Small intestine (tissue), 7 donors: ENCODE results near the gene CASKIN1. TPM values are rescaled to one million over a fixed set of nuclear protein-coding genes. Genes with fewer than 3 reads are reported as not detected.

Experiments
- DNase-seq, 2 donors: peaks; one replicate each; pipeline versions ENCODE4 v3.0.0 to v3.0.0-alpha.2; 2013
- FAIRE-seq: peaks from 2 replicates; lab custom pipeline; 2012; peaks lifted over from hg19 to GRCh38; lab: Jason Lieb, UNC
- H3K27ac ChIP-seq, 3 donors: one replicate each; pipeline ENCODE4 v1.5.1; 2013; ENCODE audit warnings: low read length in 2 of 3, mild to moderate bottlenecking in 2 of 3, control low read depth in 1 of 3, inconsistent platforms in 1 of 3, low read depth in 1 of 3, moderate library complexity in 1 of 3
- H3K27me3 ChIP-seq, 3 donors: one replicate each; pipeline ENCODE4 v1.6.1; 2013; ENCODE audit warnings: low read length in 3 of 3, inconsistent platforms in 1 of 3; ENCODE audit not compliant: control insufficient read depth in 3 of 3, insufficient read depth in 3 of 3
- H3K36me3 ChIP-seq, 3 donors: one replicate each; pipeline ENCODE4 v1.6.1; 2013; ENCODE audit warnings: low read length in 3 of 3, inconsistent platforms in 1 of 3, low read depth in 1 of 3, mild to moderate bottlenecking in 1 of 3, moderate library complexity in 1 of 3; ENCODE audit not compliant: control insufficient read depth in 3 of 3, insufficient read depth in 2 of 3
- H3K4me1 ChIP-seq, 3 donors: one replicate each; pipeline ENCODE4 v1.6.1; 2013; ENCODE audit warnings: low read length in 2 of 3, inconsistent platforms in 1 of 3, low read depth in 1 of 3, mild to moderate bottlenecking in 1 of 3, moderate library complexity in 1 of 3; ENCODE audit not compliant: control insufficient read depth in 3 of 3, insufficient read depth in 2 of 3
- H3K4me3 ChIP-seq, 3 donors: one replicate each; pipeline ENCODE4 v1.5.1; 2013; ENCODE audit warnings: low read length in 3 of 3, control low read depth in 1 of 3, inconsistent platforms in 1 of 3, low read depth in 1 of 3, mild to moderate bottlenecking in 1 of 3, moderate library complexity in 1 of 3
- H3K9me3 ChIP-seq, 2 donors: one replicate each; pipeline ENCODE4 v1.6.1; 2013; ENCODE audit warnings: low read depth in 1 of 2, low read length in 1 of 2; ENCODE audit not compliant: control insufficient read depth in 2 of 2, insufficient read depth in 1 of 2
- WGBS, 3 donors: extraction: QIAGEN DNeasy Blood & Tissue Kit; methylation state at CpG; one replicate each; pipeline ENCODE4 v1.1.7; 2013; 5-methylcytosine and 5-hydroxymethylcytosine counted together
- polyA plus RNA-seq, 4 donors: library from polyadenylated mRNA; stranded (reverse) in 3 of 4; unstranded in 1 of 4; fragments of 200-250 nt in 3 of 4; fragments of 120-200 nt in 1 of 4; gene quantifications; one replicate each; pipeline versions ENCODE4 v1.2.1 to v1.2.3, GENCODE V29; 2013
- donor health status: healthy with polysubstance abuse.
- donor health status: control.
- donor health status: control.
- donor health status: Bipolar disorder and iron deficiency.
- donor health status: healthy.

The CASKIN1 gene
- polyA plus RNA-seq, 4 donors: 0.27 to 1.1 (median 0.51) TPM

DNA sequence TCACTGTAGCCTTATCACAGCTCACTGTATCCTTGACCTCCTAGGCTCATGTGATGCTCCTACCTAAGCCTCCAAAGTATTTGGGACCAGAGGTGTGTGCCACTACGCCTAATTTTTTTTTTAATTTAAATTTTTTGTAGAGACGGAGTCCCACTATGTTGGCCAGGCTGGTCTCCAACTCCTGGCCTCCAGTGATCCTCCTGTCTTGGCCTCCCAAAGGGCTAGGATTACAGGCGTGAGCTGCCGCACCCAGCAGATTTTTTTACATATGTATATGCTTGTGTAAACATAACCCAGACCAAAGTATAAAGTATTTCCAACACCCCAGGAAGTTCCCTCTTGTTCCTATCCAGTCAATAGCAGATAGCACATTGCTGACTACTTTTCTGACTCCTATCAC lies 19.9 kb upstream of the CASKIN1 start:
- no peaks in the 10 kb centered on the region for H3K27me3 ChIP-seq
- WGBS, 3 donors: 77 to 86% (median 80%) methylated on average over 4 of the region's 4 CpGs
- H3K4me3 ChIP-seq: no peak overlapping the region
- no peaks in the 10 kb centered on the region for H3K9me3 ChIP-seq
- H3K27ac ChIP-seq: no peak overlapping the region
- no peak for FAIRE-seq
- peak; percentile 21 to 40 for DNase-seq
- peaks cover 0 to 17% (median 0%) of the 10 kb centered on the region in 3 donors for H3K36me3 ChIP-seq
- peaks cover 2 to 19% (median 6%) of the 10 kb centered on the region in 3 donors for H3K4me1 ChIP-seq

DNA sequence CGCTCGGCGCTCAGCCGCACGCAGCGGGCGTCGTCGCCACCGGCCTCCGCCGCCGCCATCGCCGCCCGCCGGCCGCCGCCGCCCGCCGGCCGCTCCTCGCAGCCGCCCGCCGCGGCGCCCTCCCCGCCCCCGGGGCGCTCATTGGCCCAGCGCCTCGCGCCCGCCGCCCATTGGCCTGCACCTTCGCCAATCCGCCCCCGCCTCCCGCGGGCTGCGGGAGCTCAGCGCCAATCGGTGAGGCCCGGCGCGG lies 18.2 kb upstream of the CASKIN1 start, which contains the start of gene PGP:
PGP (minus strand) TSS at position 122 of the 250 bp plus-strand sequence; CDS start at position 59, 63 bp downstream.
- 0 to 1% (median 0%) methylated on average over 9 to 48 of the region's 48 CpGs for WGBS, 3 donors
- no peak for FAIRE-seq

DNA sequence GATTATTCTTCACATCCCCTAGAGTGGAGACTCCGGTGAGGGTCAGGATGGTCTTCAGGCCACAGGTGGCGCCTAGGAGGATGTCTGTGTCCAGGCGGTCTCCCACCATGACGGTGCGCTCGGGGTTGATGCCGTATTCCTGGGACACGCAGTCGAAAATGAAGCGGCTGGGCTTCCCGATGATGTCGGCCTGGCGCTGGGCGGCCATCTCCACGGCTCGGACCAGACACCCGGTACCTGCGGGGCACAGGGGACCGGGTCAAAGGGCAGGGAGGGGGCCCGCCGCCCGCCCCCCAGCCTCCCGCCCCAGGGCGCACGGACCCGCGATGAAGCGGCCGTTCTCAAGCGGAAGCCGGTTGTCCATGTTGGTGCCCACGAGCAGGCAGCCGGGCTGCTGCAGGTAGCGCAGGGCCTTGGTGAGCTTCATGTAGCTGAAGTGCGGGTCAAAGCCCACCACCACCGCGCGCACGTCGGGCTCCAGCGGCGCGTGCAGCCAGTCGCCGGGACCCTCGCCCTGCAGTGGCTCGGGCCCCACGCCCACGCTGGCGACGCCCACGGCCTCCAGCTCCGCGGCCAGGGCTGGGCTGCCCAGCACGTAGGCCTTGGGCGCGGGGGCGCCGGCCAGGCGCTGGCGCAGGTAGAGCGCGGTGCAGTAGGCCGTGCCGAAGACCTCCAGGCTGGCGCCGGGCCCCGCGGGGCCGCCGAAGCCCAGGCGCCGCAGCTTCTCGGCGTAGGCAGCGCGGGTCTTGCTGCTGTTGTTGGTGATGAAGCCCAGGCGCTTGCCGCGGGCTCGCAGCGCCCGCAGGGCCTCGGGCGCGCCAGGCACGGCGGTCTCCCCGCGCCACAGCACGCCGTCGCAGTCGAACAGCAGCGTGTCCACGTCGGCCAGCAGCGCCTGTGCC lies 17.7 kb upstream of the CASKIN1 start:
- DNase-seq (peak in 1 of 2 donors; percentile 36), FAIRE-seq (no peak)
- Histone ChIP-seq H3K27ac (peak overlapping the region in 2 of 3 donors; percentile 81 to 91), H3K9me3 (no peaks in the 10 kb centered on the region), H3K27me3 (no peaks in the 10 kb centered on the region), H3K4me3 (peak overlapping the region; percentile 50 to 86 (median 60)), H3K36me3 (peaks cover 0 to 37% (median 0%) of the 10 kb centered on the region in 3 donors), H3K4me1 (peaks cover 2 to 19% (median 6%) of the 10 kb centered on the region in 3 donors)
- WGBS, 3 donors: 1% methylated on average over 49 to 98 of the region's 98 CpGs

More for the DNA sequence above, 18.2 kb upstream of the CASKIN1 start, which contains the start of gene PGP:
- Histone ChIP-seq H3K9me3 (no peaks in the 10 kb centered on the region), H3K4me1 (peaks cover 2 to 19% (median 6%) of the 10 kb centered on the region in 3 donors), H3K27ac (peak within 1 kb of the TSS; percentile 90 to 97 (median 91)), H3K4me3 (peak within 1 kb of the TSS; percentile 58 to 86 (median 73)), H3K36me3 (peaks cover 0 to 31% (median 0%) of the 10 kb centered on the region in 3 donors), H3K27me3 (no peaks in the 10 kb centered on the region)
- no peak for DNase-seq

DNA sequence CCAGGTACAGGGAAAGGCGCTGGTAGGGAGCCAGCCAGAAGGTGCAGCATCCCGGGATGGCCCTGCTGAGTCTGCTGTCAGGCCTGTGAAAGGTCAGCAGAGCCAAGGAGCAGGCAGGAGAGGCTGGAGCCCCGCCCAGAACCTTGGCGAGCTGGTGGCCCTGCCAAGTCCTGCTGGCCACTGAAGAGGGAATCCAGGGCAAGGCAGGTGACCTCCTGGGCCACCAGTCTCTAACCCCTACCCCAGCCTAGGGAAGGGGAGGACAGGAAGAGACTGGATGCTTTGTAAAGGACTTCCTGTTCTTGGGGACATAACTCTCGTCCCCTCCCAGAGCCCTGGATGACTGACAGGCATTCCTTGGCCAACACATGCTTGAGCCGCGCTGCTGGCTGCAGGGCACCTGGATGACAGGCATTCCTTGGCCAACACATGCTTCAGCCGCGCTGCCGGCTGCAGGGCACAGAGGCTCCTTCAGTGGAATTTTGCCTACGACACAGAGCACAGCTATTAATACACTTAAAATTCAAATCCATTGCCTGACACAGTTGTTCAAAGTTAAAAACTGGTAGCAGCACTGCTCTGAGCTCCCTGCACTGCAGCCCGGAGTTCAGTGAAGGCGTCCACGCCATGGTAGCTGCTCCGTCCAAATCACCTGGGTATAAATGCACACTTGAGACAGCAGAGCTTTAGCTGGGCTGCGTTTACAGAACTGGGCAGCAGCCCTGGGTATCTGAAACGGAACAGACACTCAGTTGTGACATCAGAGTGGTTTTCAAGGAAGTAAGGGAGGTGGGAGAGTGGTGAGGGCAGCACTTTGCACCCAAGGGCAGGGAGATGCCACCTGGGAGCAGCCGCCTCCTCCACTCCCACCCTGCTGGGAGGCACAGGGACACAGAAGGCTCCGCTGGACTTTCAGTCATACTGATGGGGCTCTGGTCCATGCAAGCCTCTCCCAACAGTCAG lies 16.2 kb upstream of the CASKIN1 start:
- WGBS, 3 donors: 26 to 64% (median 37%) methylated on average over 19 of the region's 19 CpGs
- peak; percentile 66 to 78 for DNase-seq

DNA sequence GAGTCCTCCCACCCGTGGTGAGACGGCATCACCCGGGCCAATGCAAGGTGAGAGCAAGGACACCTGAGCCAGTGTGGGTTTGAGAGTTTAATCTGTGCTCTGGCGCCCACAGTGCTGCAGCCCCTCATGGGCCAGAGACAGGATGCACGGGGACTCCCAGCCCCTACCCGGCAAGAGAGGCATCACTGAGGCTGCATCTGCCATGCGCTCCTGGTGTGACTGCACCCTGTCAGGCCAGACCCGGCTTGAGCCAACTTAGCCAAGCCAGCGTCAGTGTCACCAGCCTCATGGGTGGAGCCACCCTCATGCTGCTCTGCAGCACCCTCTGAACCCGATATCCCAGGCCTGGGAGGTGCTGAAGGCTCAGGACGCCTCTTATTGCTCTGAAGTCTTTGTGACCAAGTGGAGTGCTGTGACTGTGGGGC lies 15.5 kb upstream of the CASKIN1 start:
- Histone ChIP-seq H3K4me1 (peaks cover 2 to 19% (median 6%) of the 10 kb centered on the region in 3 donors), H3K4me3 (no peak overlapping the region), H3K9me3 (no peaks in the 10 kb centered on the region), H3K27ac (peak overlapping the region in 1 of 3 donors; percentile 5), H3K36me3 (peaks cover 0 to 58% (median 0%) of the 10 kb centered on the region in 3 donors), H3K27me3 (no peaks in the 10 kb centered on the region)
- DNase-seq: no peak
- WGBS, 3 donors: 67 to 85% (median 71%) methylated on average over 11 of the region's 11 CpGs
- no peak for FAIRE-seq

More for the DNA sequence above, 16.2 kb upstream of the CASKIN1 start:
- no peaks in the 10 kb centered on the region for H3K27me3 ChIP-seq
- peaks cover 2 to 19% (median 6%) of the 10 kb centered on the region in 3 donors for H3K4me1 ChIP-seq
- H3K9me3 ChIP-seq: no peaks in the 10 kb centered on the region
- peaks cover 0 to 51% (median 0%) of the 10 kb centered on the region in 3 donors for H3K36me3 ChIP-seq
- peak overlapping the region in 2 of 3 donors; percentile 60 to 86 for H3K4me3 ChIP-seq
- no peak for FAIRE-seq
- peak overlapping the region in 1 of 3 donors; percentile 14 for H3K27ac ChIP-seq

DNA sequence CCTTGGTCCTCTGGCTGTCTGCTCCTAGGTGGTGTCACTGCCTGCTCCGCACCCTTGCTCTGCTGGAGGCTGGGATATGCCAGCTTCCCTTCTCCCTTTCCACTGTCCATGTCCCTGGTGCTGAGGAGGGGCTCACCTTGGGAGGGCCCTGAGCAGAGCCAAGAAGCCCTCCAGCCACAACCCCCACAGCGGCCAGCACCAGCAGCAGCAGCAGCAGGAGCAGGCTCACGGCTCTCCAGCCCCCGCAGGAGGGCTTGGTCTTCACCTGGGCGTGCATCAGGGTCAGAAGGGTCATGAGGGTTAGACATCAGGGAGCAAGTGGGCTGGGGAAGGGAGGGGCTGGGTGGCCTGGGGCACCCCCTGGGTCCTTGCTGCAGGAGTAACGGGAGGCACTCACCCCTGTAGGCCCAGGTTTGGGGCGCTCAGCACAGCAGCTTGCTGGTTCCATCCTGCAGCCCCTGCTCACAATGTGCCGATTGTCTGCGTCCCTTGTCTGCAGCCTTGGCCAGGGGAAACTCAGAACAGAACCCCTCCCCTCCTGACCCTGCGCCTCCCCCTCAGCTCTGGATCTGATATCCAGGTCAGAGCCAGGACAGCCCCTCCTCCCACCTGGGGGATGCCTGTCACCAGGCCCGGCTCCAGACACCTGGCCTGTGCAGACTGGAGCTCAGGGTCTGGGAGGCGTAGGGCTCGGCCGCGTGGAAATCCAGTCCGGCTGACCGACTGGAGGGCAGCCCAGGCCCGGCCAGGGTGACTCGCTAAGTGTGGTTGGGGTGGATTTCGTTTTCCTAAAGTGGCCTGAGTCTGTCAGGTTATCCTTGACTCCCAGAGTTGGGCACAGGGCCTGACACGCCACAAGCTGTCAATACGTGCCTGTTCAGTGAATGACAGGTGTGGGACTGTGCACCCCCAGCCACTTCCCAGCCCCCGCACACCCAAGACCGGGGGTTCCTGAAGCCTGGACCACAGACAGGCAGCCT lies 14.3 kb upstream of the CASKIN1 start, which contains the start of gene BRICD5:
BRICD5 (minus strand) TSS at position 478 of the 980 bp plus-strand sequence; CDS start at position 448, 30 bp downstream.
- WGBS, 3 donors: 76 to 82% (median 76%) methylated on average over 24 of the region's 24 CpGs
- peaks cover 0 to 64% (median 2%) of the 10 kb centered on the region in 3 donors for H3K36me3 ChIP-seq
- FAIRE-seq: no peak
- H3K27me3 ChIP-seq: no peaks in the 10 kb centered on the region
- no peak within 1 kb of the TSS for H3K27ac ChIP-seq
- DNase-seq: no peak
- peaks cover 2 to 24% (median 6%) of the 10 kb centered on the region in 3 donors for H3K4me1 ChIP-seq
- H3K9me3 ChIP-seq: no peaks in the 10 kb centered on the region
- no peak within 1 kb of the TSS for H3K4me3 ChIP-seq

DNA sequence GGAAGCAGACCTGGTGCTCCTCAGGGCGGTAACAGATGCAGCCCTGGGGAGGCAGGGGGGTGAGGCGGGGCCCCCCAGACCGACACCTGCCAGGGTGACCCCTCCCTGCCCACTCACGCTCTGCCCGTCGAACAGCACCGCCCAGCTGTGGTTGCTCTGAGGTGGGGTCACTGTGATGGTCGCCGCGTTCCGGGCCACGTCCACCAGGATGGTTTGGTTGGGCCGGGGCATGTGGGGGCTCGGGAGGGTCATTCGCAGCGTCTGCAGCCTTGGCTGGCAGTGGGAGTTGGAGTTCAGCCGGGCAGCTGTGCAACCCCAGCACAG lies 13.6 kb upstream of the CASKIN1 start:
- no peak overlapping the region for H3K27ac ChIP-seq
- 89 to 92% (median 91%) methylated on average over 12 to 17 of the region's 17 CpGs for WGBS, 3 donors
- no peaks in the 10 kb centered on the region for H3K27me3 ChIP-seq
- H3K4me3 ChIP-seq: no peak overlapping the region
- no peak for DNase-seq
- H3K9me3 ChIP-seq: no peaks in the 10 kb centered on the region
- H3K36me3 ChIP-seq: peaks cover 0 to 64% (median 2%) of the 10 kb centered on the region in 3 donors
- H3K4me1 ChIP-seq: peaks cover 2 to 24% (median 6%) of the 10 kb centered on the region in 3 donors
- FAIRE-seq: no peak
